Measurements from ENCODE around the gene DCTPP1. TPM values are rescaled to one million over a fixed set of nuclear protein-coding genes. Genes with fewer than 3 reads are reported as not detected.

The DCTPP1 gene
- total and polyA plus RNA-seq, 2 of the 13 experiments (the other 11 are each of a cell fraction or from before 2014, with no cell fraction given) = 54.8 to 74.4 TPM

GRCh38 chr16:30445408-30446202 is 15.8 kb upstream of the DCTPP1 start, which contains the start of gene SEPHS2 (continued):
- TF ChIP-seq ELF4 (CRISPR knock-in tag; IDR thresholded peaks at IDR 0.05; ENCODE audit: borderline replicate concordance) = 0 out of 2 replicates have a peak, but pooled peaks have one; percentile 54
- TF ChIP-seq ETV5 (CRISPR knock-in tag; IDR thresholded peaks at IDR 0.05; ENCODE audit: borderline replicate concordance) = peak; percentile 47; the same call in 1 of the 2 replicates
- no peak for TF ChIP-seq SNAPC5 (CRISPR knock-in tag; IDR thresholded peaks at IDR 0.05; ENCODE audit: borderline replicate concordance)
- TF ChIP-seq KMT2B (CRISPR knock-in tag; IDR thresholded peaks at IDR 0.05) = no peak
- peak; percentile 65 for TF ChIP-seq KMT2A (CRISPR knock-in tag; IDR thresholded peaks at IDR 0.05)
- no peak; the same call in 1 of the 2 replicates for TF ChIP-seq CBFB (CRISPR knock-in tag; IDR thresholded peaks at IDR 0.05)
- no peak for TF ChIP-seq ZNF7 (CRISPR knock-in tag; IDR thresholded peaks at IDR 0.05)
- TF ChIP-seq MAX (IDR thresholded peaks at IDR 0.05) = peak; percentile 82
- TF ChIP-seq SMAD9 (CRISPR knock-in tag; IDR thresholded peaks at IDR 0.05) = no peak
- peak; percentile 87 for TF ChIP-seq ZFX (CRISPR knock-in tag; IDR thresholded peaks at IDR 0.05; ENCODE audit: low read depth)
- peak; percentile 49; the same call in 1 of the 2 replicates for TF ChIP-seq ISL2 (CRISPR knock-in tag; IDR thresholded peaks at IDR 0.05)
- TF ChIP-seq SCMH1 (CRISPR knock-in tag; IDR thresholded peaks at IDR 0.05; ENCODE audit: borderline replicate concordance) = no peak
- TF ChIP-seq TARDBP (CRISPR knock-in tag; IDR thresholded peaks at IDR 0.05) = peak; percentile 81; the same call in 1 of the 2 replicates
- peak; percentile 85; the same call in 1 of the 2 replicates for TF ChIP-seq ZNF224 (CRISPR knock-in tag; IDR thresholded peaks at IDR 0.05)
- no peak for TF ChIP-seq HHEX (CRISPR knock-in tag; IDR thresholded peaks at IDR 0.05)
- TF ChIP-seq FOXA3 (CRISPR knock-in tag; IDR thresholded peaks at IDR 0.05) = no peak; the same call in none of the 2 replicates
- TF ChIP-seq SPEN (CRISPR knock-in tag; IDR thresholded peaks at IDR 0.05; ENCODE audit: low read depth) = peak; percentile 47; the same call in 1 of the 2 replicates
- no peak for TF ChIP-seq ZNF121 (CRISPR knock-in tag; IDR thresholded peaks at IDR 0.05)
- TF ChIP-seq MLX (CRISPR knock-in tag; IDR thresholded peaks at IDR 0.05) = no peak
- no peak for TF ChIP-seq NFRKB (IDR thresholded peaks at IDR 0.05)
- no peak for TF ChIP-seq SOX13 (IDR thresholded peaks at IDR 0.05)
- TF ChIP-seq SOX13 (CRISPR knock-in tag; conservative IDR thresholded peaks at IDR 0.05 in 1 of 2, IDR thresholded peaks at IDR 0.05 in 1 of 2) = peak in 1 of 2 experiments; percentile 53; a peak in 2 of 4 replicates
- TF ChIP-seq ZNF253 (CRISPR knock-in tag; IDR thresholded peaks at IDR 0.05; ENCODE audit: borderline replicate concordance) = no peak
- TF ChIP-seq CAMTA2 (CRISPR knock-in tag; IDR thresholded peaks at IDR 0.05; ENCODE audit: borderline replicate concordance) = 0 out of 2 replicates have a peak, but pooled peaks have one; percentile 78
- TF ChIP-seq SNAI1 (CRISPR knock-in tag; IDR thresholded peaks at IDR 0.05; ENCODE audit: borderline replicate concordance) = peak; percentile 93; the same call in 1 of the 2 replicates
- no peak; the same call in 1 of the 2 replicates for TF ChIP-seq ETV6 (CRISPR knock-in tag; conservative IDR thresholded peaks at IDR 0.05)
- no peak for TF ChIP-seq EZH2 (conservative IDR thresholded peaks at IDR 0.05; ENCODE audit: low read depth, low read length)
- no peak for TF ChIP-seq TFAP4 (IDR thresholded peaks at IDR 0.05; ENCODE audit: borderline replicate concordance, low read depth)
- TF ChIP-seq MEIS1 (CRISPR knock-in tag; IDR thresholded peaks at IDR 0.05; ENCODE audit: borderline replicate concordance) = peak; percentile 87

Measured in HepG2 (cell line).